Stimulated activated CD8-positive, alpha-beta memory T cell treated with anti-CD3 and anti-CD28 coated beads, Interleukin-7, amount 100 ng/mL, for 1 hour (primary cell): ENCODE measurements around the gene AIFM3.
"Not testable (repeated sequence)": the region's sequence is repeated elsewhere in the genome, so short reads cannot be mapped to it uniquely, and the experiment has no call there.

Experiments
- DNase-seq, 2 donors: peaks; one replicate each; pipeline ENCODE4 v3.0.0-alpha.2; 2020; ENCODE audit warnings: low read depth in 2 of 2

Gene AIFM3

DNA sequence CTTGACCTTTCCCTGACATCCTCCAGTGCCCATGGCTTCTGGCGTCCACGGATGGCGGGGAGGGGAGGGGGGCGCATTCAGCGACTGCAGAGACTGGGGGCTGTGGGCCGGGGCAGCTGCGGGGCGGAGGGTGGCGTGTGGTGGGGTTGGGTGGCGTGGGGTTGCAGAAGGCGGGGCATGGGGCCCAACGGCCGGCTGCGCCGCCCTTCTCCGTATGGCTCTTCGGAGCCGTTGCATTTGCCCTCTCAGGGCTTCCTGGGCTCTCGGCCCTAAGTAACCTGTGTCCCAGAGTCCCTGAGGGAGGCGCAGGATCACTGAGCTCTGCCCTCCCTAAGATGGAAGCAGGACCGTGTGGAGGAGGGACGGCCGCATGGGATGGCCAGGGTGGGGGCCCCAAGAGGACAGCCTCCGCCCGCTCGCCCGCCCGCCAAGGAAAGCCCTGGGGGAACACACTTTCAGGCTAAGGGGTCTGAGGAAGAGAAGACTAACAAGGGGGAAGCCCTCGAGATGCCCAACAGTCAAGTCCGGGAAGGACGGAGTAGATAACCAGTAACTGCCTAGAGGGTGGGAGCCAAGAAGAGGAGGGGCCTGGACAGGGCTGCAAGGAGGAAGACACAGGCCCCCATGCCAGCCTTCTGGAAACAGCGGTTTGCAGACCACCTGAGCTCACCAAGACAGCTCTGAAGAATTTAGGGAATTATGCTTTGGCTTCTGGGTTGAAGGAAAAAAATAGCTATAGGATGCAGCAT is 9.2 kb upstream of the AIFM3 start:
- DNase-seq = no peak

DNA sequence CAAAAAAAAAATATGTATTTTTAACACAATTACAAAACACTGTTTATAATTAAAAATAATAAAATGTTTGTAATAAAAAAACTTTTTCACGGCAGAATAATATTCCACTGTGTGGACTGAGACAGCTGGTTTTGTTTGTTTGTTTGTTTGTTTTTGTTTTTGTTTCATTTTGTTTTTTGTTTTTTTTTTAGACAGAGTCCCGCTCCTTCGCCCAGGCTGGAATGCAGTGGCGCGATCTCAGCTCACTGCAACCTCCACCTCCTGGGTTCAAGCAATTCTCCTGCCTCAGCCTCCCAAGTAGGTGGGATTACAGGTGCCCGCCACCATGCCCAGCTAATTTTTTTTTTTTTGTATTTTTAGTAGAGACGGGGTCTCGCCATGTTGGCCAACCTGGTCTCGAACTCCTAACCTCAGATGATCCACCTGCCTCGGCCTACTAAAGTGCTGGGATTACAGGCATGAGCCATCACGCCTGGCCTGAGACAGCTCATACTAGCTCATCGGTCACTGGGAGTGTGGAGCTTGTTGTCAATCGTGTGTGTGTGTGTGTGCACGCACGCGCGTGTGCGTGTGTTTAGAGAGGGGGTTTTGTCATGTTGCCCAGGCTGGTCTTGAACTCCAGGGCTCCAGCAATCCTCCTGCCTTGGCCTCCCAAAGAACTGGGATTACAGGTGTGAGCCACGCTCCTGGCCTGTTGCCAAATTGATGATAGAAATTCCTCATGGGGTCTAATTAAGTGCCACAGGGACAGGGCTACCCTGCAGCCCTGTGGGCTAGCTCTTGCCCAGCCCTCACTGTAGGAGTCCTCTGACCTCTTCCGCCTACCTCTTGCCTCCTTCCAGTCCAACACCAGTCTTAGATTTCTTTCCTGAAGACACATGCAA is 7.2 kb upstream of the AIFM3 start:
- no peak for DNase-seq

DNA sequence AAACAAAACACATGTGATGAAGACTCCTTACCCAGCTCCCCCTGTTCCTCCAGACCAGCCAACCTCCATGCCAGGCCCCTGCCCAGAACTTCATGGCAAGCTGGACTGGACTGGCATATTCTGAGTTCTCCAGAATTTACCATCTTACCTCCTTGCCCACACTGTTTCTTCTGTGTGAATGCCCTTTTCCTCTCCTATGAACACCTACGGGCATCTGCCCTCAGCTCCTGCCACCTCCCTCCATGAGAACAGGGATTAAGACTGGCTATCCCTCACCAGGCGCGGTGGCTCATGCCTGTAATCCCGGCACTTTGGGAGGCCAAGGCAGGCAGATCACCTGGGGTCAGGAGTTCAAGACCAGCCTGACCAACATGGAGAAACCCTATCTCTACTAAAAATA is 6.4 kb upstream of the AIFM3 start:
- no peak for DNase-seq

DNA sequence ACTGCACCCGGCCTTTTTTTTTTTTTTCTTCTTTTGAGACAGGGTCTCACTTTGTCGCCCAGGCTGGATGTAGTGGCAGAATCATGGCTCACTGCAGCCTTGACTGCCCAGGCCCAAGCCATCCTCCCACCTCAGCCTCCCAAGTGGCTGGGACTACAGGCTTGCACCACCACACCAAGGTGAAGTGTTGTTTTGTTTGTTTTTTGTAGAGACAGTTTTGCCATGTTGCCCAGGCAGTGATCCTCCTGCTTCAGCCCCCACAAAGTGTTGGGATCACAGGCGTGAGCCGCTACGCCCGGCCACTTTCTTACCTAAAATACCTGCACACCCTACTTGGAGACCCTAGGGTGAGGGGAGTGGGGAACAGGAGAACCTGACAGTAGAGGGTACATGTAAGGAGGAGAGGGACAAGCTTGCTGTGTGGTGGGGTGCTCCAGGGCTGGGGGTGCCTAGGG is 4.5 kb upstream of the AIFM3 start:
- DNase-seq = no peak

DNA sequence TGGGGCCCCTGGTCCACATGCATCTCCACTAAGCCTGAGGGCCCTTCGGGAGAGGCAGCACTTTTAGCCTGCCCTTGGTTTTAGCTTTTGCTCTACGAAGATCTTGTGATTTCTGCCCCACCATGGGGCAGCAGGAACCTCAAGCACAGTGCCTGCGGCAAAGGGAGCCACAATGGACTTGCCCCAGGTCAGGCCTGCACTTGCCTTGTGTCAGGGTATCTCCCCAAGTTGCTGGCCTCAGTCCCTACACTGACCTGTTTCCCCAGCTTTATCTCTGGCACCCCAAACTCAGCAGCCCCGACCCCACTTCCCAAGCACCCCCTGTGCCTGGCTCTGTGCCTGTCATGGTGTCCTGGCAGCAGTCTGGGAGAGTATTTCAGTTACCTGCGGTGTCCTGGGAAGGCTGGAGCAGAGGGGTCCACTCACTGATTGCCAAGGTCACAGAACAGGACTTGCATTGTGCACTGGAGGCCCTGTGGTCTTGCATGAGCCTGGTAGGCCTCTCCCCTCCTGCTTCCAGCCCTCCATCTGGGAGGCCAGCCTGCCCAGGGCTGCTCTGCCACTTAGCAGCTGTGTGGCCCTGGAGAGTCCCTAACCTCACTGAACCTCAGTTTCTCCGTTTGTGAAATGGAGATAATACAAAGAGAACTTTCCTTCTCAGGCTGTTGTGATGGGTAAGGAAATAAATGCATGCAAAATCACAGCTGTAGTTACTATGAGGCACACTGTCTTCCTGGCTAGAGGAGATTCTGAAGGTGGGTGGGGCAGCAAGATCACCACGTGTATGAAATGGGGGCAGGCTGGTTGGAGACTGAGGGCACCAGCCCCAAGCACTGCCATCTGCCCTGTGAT is 3.6 kb upstream of the AIFM3 start:
- no peak for DNase-seq

DNA sequence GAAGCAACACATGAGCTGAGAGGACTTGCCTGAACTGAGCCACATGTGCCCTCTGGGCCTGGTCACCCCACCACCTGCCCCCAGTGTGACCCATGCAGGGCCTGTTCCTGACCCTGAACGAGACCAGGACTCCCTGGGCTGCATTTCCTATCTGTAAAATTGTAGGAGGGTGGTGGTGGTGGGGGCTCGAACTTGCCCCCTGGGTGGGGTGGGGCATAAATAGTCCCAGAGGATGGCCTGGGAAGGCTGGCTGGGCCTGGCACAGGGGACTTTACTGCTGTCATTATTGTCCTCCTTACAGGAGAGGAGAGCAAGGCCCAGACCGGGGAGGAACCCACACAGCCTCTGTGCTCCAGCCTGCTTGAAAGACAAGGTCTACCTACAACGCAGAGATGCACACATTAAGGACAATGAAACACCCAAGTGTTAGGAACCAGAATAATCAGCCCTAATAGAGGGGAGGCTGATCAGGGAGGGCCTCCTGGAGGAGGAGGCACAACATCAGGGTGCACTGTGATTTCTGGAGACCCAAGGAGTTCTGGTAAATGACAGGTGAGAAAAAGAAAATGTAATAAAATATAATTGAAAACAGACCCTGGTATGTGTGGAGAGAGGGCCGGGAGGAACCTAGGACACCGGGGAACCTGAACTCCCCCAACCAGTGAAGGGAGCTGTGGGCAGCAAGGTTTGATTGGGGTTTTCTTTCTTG is 2.8 kb upstream of the AIFM3 start:
- DNase-seq = no peak

DNA sequence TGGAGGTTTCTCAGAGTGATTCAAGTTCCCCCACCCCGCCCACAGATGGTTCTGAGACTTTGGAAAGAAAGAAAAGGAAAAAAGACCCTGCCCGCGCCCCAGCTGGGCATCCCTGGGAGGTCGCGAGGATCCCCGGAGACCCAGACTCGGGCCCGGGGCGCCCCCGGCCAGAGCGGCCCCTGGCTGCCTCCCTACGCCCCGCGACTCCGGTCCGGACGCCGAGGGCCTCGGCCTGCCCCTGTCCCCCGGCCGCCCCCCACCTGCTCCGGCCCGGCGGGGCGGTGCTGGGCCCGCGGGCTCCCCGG is 2.3 kb upstream of the AIFM3 start:
- no peak for DNase-seq

DNA sequence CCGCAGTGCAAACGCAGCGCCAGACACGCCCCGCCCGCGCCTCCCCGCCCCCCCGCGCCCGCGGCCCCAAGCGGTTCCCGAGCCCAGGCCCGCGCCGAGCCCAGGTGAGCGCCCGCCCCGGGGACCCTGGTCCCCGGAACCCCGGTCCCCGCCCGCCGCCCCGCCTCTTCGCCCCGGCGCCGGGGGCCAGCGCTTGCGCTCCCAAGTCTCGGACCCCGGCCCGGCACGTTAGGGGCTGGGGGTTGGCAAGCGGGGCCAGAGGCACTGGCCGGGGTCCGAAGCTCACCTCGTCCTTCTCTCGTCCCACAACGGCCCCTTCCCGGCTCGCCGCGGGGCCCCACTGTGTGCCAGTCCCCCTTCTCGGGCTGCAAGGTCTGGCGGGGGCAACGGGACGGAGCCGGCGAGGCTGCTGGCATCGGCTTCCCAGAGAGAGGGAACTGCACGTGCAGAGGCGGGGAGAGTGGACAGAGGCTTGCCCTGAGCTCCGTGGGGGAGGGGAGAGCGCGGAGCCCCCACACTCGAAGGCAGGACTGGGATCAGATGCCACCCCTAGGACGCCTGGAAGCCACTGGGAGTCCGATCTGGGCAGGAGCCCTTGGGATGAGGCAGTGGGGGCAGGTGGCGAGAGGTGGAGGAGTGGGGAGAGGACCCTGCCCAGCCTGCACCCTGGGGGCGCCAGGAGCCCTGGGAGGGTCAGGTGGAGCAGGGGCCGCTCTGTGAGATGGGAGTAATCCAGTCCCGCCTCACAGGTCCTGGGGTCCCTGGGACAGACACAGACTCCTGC is 1.8 kb upstream of the AIFM3 start:
- no peak for DNase-seq

DNA sequence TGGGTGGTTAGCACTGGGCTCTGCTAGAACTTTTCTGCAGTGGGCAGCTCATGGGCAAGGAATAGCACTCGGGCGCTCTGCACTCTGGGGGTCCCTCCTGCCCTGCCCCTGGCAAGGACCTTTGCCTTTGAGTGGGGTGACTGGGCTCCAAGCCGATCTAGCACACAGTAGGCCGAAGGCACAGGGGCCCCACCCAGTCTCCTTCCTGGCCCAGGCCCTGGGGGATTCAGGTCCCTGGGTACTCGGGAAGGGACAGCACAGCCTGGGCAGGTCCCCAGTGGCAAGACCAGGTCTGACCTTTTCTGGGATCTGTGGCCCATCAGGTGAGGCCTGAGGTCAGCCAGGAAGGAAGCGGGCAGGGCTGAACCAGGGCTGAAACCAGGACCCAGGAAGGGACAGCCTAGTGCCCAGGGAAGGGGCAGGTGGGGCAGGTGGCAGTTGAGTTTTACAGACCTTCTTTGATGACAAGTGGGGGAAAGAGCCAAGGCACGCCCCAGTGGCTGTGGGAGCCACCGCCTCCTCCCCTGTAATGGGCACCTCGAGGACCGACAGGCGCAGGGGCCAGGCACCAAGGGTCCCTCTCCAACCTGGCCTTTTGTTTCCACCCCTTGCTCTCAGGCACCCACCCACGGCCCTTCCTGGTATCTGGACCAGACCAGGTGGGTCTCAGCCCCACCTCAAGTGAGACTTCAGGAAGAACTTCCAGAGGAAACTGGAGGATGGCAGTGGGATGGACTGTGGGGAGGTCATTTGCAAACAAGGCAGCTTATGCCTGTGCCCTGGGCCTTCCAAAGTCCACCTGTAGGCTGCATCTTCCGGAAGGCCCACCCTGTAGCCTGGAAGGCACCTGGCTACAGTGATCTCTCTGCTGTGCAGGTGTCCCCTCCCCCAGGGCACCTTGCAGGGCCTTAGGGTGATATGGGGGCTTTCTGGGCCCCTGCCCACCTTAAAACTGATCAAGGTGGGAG is 883 bp upstream of the AIFM3 start:
- no peak for DNase-seq

DNA sequence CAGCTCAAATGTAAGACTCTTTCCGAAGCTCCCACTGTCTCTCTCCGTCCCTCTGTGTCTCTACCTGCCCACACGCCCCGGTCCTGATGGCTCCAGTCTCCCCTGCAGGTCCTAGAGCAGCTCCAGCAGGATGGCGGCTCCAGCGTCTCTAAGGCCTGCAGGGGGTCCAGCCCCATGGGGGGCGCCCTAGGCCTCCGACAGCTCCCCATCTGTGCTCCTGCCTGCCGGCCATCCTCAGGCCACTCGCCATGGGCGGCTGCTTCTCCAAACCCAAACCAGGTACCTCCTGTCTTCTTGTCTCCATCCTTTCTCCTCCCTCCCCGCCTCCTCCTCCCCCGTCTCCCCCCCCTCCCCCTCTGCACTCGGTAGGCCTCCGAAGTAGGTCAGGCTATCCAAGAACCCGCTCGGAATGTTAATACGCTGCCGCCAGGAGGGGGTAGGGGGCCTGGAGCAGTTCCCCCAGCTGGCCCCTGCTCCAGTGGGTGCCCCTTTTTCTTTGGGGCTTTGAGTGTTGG is 699 bp downstream of the AIFM3 start:
- no peak for DNase-seq

DNA sequence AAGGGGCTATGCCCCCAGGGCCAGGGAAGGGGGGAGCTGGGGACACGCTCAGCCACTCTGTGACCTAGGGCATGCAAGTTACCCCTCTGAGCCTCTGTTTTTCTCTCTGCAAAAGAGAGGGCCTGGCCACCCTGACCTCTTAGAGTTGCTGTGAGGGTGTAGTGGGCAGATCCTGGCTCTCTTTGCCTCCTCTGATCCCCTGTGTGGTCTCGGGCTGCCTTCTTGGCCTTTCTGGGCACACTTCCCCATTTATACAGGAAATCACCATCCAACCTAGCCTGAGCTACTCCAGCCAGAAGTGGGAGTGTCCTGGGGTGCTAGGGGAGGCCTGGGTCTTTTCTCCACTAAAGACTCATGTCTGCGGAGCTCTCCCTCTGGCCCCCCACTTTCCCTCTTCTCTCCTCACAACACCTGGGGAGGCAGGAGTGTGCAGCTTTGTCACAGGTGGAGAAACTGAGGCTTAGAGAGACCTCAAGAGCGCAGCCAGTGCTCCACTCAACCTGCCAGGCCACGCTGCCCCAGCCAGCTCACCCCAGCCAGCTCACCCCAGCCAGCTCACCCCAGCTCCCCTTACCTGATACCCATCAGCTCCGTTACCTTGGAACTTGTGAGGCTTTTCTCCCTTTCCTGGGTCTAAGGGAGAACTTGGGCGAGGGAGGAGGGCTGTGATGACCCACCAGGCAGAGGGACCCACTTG is 1.4 kb downstream of the AIFM3 start:
- DNase-seq = no peak

DNA sequence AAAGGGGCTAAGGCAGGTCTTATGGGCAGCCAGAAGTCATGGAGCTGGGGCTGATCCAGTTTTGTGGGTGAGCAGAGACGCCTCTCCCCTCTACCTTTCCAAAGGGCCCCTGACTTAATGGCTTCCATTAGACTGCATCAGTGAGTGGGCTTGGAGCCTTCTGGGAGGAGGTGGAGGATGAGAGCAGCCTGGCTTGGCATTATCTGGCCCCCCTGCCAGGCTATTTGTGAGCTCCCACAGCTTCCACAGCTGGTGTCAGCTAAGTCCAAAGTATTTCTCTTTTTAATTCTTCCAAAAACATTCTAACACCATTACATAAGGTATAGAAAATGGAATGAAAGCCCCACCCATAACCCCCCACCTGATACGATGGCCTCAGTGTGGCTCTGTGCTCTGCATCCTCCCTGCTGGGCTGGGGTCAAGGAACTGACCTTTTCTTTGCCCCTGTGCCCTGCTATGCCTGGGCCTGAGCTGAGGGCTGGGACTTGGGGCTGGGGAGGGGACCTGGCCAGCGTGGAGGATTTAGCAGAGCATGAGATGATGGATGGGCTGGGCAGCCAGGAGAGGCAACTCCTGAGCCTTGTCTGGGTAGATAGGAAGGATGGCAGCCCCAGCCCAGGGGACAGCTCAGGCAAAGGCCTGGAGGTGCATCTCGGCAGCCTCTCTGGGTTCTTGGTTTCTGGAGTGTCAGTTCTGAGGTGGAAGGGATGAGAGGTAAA is 4.0 kb downstream of the AIFM3 start:
- no peak for DNase-seq

DNA sequence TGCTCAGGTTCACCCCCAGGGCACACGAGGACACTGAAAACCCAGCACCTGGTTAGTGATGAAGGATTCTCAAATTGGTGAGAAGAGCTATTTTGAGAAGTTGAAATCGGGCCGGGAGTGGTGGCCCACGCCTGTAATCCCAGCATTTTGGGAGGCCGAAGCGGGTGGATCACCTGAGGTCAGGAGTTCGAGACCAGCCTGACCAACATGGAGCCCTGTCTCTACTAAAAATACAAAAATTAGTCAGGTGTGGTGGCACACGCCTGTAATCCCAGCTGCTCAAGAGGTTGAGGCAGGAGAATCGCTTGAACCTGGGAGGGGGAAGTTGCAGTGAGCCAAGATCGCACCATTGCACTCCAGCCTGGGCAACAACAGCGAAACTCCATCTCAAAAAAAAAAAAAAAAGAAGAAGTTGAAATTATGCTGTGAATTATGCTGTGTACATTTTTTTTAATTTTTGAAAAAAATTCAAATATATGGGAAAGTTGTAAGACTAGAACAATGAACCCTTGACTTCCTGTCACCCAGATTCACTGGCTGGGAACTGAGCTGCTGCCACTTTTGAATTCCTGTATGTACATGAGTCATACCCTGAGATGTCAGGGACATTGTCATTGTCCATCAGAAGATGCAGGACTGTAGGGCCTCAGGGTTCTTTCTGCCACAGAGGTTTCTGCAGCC is 5.1 kb downstream of the AIFM3 start:
- not testable (repeated sequence) for DNase-seq

DNA sequence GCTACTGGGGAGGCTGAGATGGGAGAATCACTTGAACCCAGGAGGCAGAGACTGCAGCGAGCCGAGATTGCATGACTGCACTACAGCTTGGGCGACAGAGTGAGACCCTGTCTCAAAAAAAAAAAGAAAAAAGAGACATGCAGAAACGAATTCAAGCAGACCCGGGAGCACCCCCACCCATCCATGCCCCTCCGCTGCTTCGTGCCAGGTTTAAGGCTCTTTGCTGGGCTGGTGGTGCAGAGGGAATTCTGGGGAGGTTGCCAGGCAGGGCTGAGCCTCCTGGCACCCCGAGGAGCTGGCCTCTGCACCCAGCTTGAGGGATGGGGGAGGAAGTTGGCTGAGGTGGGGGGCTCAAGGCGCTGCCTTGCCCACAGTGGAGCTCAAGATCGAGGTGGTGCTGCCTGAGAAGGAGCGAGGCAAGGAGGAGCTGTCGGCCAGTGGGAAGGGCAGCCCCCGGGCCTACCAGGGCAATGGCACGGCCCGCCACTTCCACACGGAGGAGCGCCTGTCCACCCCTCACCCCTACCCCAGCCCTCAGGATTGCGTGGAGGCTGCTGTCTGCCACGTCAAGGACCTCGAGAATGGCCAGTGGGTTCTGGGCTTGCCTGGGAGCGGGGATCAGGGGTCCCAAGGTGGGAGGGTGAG is 6.0 kb downstream of the AIFM3 start:
- no peak for DNase-seq

DNA sequence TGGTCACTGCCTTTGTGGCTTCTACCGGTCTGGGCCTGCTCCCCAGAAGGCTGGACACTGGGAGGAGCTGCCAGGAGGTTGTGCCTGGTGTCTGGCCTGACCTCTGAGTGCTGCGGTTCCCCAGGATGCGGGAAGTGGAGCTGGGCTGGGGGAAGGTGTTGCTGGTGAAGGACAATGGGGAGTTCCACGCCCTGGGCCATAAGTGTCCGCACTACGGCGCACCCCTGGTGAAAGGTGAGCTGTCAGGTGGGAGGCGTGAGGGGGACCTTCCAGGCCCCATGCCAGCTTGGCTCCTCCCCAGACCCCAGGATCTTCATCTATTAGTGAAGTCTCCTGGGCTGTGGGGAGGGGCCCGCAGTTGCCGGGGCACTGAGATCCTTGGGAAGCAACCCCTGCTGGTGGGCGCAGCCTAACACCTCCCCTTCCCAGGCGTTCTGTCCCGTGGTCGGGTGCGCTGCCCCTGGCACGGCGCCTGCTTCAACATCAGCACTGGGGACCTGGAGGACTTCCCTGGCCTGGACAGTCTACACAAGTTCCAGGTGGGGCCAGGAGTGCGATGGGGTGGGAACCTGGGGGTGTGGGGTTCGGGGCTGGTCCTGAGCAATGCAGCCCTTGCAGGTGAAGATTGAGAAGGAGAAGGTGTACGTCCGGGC is 6.7 kb downstream of the AIFM3 start:
- no peak for DNase-seq

DNA sequence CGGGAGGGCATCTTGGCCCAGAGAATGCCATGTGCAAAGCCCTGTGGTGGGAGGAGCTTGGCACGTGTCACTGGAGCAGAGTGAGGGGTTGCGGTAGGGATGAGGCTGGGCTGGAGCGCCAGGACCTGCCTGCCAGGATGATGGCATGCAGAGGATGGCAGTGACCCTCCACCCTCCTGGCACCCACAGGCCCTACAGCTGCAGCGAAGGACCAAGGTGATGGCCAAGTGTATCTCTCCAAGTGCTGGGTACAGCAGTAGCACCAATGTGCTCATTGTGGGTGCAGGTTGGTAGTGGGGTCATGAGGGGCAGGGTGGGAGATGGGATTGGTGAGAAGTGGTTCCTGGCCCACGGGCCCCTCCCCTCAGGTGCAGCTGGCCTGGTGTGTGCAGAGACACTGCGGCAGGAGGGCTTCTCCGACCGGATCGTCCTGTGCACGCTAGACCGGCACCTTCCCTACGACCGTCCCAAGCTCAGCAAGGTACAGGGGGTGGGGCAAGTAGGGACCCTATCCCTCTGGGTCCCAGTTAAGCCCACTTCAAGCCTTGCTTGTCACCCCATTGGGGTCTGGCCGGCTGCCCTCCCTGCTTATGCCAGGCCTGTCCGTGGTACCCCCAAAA is 7.4 kb downstream of the AIFM3 start:
- DNase-seq = no peak
